Left ventricle myocardium superior (tissue), 1 donor: ENCODE results near the gene CAPN5. TPM values are rescaled to one million over a fixed set of nuclear protein-coding genes. Genes with fewer than 3 reads are reported as not detected.
"Not testable (repeated sequence)": the region's sequence is repeated elsewhere in the genome, so short reads cannot be mapped to it uniquely, and the experiment has no call there.

Source experiments
- ATAC-seq: fragments of 200-7000 bp; cut with Tn5 transposase; one replicate; pipeline ENCODE4 v1.9.1; 2020; ENCODE audit warnings: mild to moderate bottlenecking, moderate library complexity
- DNase-seq: peaks from one replicate; pipeline ENCODE4 v3.0.0-alpha.2; 2020
- intact Hi-C: fragments of 100-400 bp; cut with micrococcal nuclease; formaldehyde crosslinking; loops from one replicate; pipeline ENCODE4 v1.11.0; 2022
- long read RNA-seq: library from polyadenylated mRNA; unstranded; transcript quantifications from one replicate; pipeline ENCODE4 v2.0.0, GENCODE V29; 2021
- total RNA-seq: library from RNA; stranded (reverse); fragmentation: NEBNext Ultra II Directional; extraction: Animal tissue kit (Norgen Biotek cat#: 25700); gene quantifications from one replicate; pipeline ENCODE4 v1.2.1, GENCODE V29; 2021
- donor health status: DM: no; HTN: yes; CAD: no; lungs with severe emphysema.

Gene CAPN5
- total RNA-seq = 2.5 TPM
- long read RNA-seq, partial matches to known transcripts = 1 of 1 reads
- long read RNA-seq, other reads (novel, unspliced or antisense) = 0 of 1 reads

DNA sequence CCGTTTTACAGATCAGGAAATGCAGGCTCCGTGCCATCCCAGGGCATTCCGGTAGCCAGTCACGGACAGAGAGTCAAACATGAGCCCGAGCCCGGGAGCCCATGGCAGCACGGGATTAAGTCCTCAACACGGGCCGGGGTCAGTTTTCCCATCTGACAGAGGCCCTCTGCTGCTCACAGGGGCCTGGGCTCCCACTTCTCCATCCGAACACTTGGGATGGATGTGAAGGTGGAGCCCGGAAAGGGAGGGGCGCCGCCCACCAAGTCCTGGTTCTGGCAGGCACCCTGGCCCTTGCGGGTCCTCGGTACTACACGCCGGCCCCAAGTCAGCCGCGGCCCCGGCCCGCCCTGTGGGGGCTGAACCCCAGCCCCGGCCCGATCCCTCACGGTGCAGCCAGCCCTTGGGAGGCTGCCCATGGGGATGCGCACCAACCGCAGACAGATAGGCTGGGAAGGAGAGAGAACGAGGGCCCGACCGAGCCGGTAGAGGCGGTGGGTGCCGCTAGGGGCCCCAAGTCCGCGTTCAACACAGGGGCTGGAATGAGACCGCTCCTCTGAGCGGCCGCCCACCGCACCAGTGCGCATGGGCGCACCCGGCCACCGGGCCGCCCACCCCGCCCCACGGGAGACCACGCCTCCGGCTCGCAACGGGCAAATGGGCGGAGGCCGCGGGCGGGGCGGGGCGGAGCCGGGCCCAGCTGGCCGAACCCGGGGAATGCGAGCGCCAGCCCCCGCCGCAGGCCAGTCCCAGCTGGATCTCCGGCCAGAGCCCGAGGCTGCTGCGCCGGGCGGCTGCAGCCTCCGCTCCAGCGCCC, at the start of gene CAPN5:
TSS of gene CAPN5 (plus strand) at position 743 of the 814 bp plus-strand sequence. CDS start 17,916 bp downstream, outside the sequence.
- DNase-seq (peak; percentile 98), ATAC-seq (peak; percentile 99)
- intact Hi-C loops = no loop called here

DNA sequence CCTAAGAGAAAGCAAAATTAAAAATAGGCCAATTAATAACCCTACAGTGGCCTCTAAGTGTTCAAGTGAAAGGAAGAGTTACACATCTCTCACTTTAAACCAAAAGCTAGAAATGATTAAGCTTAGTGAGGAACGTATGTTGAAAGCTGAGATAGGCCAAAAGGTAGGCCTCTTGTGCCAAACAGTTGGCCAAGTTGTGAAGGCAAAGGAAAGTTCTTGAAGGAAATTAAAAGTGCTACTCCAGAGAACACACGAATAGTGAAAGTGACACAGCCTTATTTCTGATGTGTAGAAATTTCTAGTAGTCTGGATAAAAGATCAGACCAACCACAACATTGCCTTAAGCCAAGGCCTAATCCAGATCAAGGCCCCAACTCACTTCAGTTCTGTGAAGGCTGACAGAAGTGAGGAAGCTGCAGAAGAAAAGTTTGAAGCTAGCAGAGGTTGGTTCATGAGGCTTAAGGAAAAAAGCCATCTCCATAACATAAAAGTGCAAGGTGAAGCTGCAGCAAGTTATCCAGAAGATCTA, 48.3 kb upstream of the CAPN5 start:
- intact Hi-C loops, DNase-seq: not testable (repeated sequence)

DNA sequence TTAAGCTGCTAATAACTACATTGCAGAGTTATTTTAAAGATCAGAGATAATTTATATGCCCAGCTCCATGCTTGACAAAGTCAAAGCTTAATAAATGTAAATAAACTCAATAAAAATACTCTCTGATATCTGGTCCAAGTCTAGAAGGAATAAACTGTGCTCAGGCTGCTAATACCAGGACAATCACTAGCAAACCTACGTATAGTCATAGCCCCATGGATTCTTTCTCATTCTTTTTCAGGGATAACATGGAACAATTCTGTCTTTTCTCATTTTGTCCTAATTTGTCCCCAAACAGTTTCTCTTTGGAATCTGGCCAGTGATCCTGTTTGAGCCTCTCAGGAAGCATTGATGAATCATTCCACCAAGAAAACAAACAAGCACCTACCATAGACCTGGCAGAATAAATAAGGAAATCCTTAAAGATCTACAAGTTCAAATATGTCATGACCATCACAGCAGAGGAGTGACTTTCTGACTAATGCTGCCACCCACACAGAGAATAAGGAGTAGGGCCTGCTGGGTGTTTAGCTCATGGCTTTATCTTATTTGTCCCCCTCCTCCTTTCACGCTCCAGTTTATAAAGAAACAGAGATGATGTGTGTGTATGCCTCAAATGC, 46.7 kb upstream of the CAPN5 start:
- intact Hi-C loops = no loop called here
- ATAC-seq (no peak), DNase-seq (no peak)

More for the DNA sequence above, 48.3 kb upstream of the CAPN5 start:
- not testable (repeated sequence) for ATAC-seq

DNA sequence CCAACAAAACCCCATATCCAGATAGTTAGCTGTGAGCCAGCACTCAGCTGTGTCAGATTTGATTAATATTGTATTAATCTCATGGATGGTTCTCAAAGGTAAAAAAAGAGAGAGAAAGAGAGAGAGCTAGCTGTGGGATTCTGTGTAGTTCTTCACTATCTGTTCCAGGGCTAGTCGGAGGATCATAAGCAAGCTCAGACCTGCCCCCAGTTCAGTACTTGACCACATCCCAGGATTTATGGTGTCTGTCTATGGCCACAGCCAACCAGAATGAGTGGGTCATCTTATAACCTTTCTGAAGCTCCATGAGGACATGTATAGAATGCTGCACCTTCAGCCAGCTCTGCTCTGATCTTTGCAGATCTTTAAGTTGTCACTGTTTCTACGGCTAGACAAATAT, 46.0 kb upstream of the CAPN5 start:
- no peak for ATAC-seq
- intact Hi-C loops = no loop called here
- DNase-seq = no peak

DNA sequence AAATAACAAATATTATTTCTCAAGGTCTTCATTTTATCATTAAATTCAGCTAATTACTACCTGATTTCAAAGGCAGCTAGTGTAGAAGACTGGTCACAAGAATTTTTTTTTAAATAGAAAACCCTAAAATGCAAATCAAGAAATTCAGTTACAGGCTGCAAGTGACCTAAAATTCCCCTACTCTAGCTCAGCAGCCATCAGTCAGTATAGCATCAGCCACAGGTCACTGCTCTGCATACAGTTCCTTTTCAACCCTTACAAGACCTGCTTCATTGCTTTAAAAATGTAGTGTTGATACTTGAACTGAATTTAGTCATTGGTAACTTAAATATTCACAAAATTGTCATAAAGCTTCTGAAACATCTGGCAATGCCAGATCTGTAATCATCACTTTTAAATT, 42.0 kb upstream of the CAPN5 start:
- ATAC-seq (no peak), DNase-seq (no peak)
- intact Hi-C loops = no loop called here

DNA sequence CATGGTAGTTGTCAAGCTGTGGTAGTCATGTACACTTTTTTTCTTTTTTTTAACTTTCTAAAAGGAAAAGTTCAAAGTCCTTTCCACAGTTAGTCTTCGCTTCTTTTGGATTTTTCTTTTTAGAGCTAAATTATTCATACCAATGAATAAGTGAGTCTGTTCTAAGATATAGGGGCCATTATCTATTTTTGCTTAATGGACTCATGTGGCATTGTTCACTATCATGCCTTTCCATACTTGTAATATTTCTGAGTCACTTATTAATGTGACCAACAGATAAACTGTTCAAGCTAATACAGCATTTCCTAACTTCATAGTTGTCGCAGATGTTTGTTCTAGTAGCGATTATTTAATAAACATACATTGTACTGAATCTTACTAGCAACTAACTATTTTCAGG, 40.5 kb upstream of the CAPN5 start:
- ATAC-seq (no peak), DNase-seq (no peak)
- intact Hi-C loops = no loop called here

DNA sequence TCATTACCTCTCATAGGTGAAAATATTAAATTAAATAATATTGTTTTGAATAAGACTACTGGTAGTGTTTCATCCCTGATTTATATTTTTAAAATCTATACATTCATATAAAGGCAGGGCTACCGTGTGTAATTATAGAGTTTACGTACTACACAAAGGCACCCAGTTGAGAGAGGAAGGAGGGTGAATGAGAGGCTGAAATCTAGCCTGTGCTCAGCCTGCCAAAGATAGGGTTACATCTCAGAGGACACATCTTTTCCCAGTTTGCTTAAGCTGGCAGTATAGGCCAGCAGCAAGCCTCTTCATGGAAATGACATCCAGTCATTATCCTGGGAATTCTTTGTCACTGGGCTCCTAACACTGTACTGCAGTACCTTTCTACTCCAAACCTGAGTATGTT, 40.0 kb upstream of the CAPN5 start:
- ATAC-seq (peak; percentile 94), DNase-seq (no peak)
- intact Hi-C loops = no loop called here

DNA sequence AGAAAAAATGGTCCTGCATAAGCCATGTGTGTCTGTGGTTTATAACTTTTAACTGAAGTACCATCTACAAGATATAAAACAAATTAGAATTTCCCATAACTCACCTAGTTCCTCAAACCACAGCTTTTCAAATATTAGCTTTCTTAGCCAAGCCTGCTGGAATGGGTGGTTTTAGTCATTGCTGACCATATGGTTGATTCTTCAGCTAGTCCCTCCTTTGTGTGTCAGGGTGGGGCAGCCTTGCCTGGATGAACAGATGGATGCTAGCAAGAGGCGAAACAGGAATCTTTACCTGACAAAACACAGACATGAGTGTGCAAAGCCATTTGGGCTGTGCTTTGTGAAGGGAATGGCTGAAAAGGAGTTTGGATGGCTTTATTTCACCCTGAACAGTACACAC, 39.5 kb upstream of the CAPN5 start:
- DNase-seq = no peak
- intact Hi-C loops = no loop called here
- no peak for ATAC-seq

DNA sequence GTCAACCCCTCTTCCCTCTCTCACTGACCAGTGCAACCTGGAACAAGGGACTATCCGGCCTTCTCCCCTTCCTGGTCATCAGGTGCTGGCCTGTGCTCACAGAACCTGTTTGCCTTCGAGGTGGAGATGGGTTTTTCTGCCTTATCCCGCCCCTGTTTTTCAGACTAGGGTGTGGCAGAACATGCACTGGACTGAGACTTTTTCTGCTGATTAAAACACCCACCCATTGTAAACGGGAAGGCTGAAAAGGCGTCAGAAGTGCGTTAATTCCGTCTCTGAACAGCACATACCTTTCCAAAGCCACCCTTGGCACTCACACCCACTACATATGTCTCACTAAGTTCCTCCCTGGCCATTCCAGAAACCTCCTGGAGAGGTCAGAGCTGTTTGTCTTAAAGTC, 36.9 kb upstream of the CAPN5 start:
- ATAC-seq = no peak
- DNase-seq = no peak
- intact Hi-C loops = no loop called here

DNA sequence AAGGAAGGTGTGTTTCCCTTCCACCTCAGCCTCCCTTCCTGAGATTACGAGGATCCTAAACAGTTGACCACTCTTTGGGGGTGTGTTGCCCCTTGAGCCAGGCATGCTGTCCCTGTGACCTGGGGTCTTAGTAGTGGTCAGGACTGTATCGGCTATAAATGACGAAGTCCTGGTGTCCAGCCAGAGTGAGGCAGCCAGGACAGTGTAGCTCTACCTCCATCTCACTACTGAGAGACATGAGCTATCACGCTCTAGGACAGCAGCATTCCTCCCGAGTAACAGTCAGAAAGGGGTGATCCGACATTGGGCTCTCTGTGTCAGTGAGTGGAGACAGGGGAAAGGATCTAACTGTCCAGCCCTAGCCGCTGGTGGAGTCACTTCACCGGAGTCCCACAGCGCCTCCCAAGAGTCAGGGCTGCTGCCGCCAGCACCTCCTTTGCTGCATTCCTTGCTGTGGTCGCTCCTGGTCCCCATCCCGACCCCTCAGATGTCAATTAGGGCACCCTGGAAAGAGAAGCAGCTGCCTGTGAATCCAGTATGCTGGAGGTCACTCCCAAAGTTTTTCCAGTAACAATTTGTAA, 35.8 kb upstream of the CAPN5 start:
- intact Hi-C loops = no loop called here
- ATAC-seq (no peak), DNase-seq (no peak)

DNA sequence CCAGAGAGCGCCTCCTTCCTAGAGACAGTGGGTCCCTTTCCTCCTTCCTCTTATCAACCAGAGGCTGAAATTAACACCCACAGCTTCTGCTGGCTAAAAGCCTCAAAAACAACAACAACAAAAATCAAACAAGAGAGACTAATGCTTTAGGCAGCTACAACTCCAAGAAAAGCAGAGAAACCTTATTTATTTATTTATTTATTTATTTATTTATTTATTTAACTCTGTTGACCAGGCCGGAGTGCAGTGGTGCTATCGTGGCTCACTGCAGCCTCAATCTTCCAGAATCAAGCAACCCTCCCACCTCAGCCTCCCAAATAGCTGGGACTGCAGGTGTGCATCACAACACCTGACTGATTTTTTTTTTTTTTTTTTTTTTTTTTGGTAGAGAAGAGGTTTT, 35.2 kb upstream of the CAPN5 start:
- DNase-seq (no peak), ATAC-seq (no peak)
- intact Hi-C loops = no loop called here

DNA sequence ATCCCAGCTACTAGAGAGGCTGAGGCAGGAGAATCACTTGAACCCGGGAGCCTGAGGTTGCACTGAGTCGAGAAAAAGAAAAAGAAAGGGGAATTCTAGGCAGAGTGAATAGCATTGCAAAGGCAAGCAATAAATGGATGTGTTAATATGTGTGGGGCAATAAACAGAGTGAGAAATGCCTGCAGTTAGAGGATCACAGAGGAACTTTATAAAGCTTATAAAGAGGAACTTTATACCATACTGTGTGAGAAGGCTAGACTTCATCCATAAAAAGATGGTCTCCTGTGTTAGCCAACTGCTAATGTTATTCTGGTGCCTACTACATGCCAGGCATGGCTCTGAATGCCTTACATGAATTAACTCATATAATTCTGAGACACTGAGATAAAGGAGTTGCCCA, 31.7 kb upstream of the CAPN5 start:
- intact Hi-C loops = no loop called here
- DNase-seq = no peak
- no peak for ATAC-seq

DNA sequence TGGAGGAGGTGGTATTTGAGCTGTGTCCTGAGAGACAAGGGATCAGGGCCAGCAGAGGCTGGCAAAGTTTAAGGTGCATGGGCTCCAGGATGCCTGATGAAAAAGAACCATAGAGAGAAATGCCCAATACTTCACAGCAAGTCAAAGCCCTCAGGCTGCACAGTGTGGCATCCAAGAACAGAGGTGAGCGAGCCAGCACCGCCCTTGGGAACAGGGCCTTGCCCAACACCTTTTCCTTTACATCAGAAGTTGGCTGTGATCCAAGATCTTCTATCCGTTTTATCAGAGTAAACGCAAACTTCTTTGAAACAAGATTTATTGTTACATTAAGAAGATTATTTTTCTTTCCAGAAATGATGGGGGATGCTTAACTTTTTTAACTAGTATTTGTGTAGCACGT, 31.2 kb upstream of the CAPN5 start:
- intact Hi-C loops = no loop called here
- no peak for ATAC-seq
- no peak for DNase-seq

DNA sequence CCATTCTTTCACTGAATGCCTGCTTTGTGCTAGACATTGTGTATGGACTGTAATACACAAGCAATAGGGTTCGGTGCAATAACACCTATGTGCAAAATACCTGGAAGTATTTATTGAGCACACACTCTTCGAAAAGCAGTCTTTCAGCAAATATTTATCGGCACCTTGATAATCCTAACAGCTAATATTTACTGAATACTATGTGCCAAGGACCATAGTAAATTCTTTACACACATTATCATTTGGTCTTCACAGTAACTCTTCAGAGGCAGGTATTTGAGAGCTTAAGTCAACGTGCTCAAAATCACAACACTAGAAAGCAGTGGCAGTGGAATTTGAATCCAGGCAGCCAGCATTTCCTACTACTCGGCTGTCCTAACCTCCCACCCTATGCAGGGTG, 30.4 kb upstream of the CAPN5 start:
- intact Hi-C loops = no loop called here
- ATAC-seq (no peak), DNase-seq (no peak)

DNA sequence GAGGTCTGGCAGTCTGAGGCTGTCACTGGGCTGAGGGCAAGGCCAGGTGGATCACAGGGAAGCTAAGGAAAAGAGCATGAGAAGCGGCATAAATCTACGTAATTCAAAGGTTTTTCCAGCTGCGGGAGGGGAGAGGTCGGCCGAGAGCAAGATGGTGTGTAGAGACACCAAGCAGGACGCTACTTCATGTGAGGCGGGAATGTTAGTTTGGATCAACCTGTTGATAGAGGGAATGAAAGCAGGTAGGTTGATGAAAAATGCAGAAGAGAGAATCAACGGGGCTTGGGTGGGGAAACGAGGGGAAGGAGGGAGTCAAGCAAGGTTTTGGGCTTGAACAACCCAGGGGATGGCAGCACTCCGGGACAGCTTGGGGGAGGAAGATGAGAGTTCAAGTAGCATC, 29.7 kb upstream of the CAPN5 start:
- ATAC-seq (no peak), DNase-seq (no peak)
- intact Hi-C loops = no loop called here

DNA sequence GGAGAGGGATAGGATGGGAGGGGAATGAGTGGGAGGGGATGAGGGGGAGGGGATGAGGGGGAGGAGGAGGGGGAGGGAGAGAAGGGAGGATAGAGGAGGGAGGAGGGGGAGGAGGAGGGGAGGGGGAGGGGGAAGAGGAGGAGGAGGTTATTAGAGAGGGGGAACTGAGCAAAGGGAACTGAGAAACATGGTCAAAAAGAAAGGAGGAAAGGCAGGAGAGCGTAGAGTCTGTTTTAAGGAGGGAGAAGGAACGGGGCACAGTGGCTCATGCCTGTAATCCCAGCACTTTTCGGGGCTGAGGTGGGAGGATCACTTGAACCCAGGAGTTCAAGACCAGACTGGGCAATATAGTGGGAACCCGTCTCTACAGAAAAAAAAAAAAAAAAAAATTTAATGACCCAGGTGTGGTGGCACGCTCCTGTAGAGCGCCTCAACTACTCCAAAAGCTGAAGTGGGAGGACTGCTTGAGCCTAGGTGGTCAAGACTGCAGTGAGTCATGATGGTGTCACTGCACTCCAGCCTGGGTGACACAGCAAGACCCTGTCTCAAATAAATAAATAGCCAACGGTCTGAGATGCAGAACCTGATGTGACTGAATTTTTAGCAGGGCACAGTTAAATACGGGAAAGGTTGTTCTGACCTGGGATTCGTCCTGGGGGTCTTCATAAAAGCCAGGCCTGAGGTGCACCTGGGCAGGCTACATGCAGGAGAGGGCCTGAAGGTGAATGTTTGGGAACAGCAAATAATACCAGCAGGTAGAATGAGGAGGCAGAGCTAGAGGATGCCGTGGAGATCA, 28.5 kb upstream of the CAPN5 start:
- ATAC-seq (no peak), DNase-seq (no peak)
- intact Hi-C loops = no loop called here

DNA sequence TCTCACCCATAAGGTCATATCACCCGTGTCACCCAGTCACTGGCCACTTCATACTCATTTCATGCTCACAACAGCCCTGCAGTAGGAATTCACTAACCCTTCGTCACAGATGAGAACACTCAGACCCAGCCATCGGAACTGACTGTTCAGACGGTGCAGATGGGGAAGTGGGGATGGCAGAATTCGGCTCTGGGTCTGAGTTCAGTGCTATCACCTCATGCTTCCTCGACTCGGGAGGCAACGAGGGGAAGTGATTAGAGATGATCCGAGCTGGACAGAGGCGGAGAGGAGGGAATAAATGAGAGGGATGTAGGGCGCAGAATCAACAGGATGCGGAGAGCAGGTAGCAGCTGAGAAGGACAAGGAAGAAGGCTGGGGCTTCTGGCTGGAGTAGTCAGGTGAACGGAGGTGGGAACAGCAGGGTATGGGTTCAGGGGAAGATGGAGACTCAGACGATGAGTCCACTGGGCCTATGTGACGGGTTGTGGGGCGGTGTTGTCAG, 27.9 kb upstream of the CAPN5 start:
- DNase-seq = no peak

DNA sequence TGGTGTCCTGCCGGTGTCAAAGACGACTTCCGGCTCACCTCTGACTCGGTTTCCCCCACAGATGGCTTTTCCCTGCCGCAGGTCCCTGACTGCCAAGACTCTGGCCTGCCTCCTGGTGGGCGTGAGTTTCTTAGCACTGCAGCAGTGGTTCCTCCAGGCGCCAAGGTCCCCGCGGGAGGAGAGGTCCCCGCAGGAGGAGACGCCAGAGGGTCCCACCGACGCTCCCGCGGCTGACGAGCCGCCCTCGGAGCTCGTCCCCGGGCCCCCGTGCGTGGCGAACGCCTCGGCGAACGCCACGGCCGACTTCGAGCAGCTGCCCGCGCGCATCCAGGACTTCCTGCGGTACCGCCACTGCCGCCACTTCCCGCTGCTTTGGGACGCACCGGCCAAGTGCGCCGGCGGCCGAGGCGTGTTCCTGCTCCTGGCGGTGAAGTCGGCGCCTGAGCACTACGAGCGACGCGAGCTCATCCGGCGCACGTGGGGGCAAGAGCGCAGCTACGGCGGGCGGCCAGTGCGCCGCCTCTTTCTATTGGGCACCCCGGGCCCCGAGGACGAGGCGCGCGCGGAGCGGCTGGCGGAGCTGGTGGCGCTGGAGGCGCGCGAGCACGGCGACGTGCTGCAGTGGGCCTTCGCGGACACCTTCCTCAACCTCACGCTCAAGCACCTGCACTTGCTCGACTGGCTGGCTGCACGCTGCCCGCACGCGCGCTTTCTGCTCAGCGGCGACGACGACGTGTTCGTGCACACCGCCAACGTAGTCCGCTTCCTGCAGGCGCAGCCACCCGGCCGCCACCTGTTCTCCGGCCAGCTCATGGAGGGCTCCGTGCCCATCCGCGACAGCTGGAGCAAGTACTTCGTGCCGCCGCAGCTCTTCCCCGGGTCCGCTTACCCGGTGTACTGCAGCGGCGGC, 27.0 kb upstream of the CAPN5 start:
- intact Hi-C loops = loop anchor here (10.0 kb wide), 1 partner anchor 55 kb away; no protein-coding TSS in a partner anchor
- DNase-seq = peak; percentile 49
- peak; percentile 61 for ATAC-seq

More for the DNA sequence above, 27.9 kb upstream of the CAPN5 start:
- no peak for ATAC-seq
- intact Hi-C loops = no loop called here
